H9 (cell line): ENCODE results near the gene ACTL8. TPM values are rescaled to one million over a fixed set of nuclear protein-coding genes. Genes with fewer than 3 reads are reported as not detected.
A peak's percentile ranks its signal among the peaks of the same experiment; 100 is the strongest.

ENCODE experiments used
- DNase-seq: peaks from one replicate; pipeline ENCODE4 v3.0.0-alpha.2; 2017
- H2AFZ ChIP-seq: one replicate; pipeline ENCODE4 v1.6.1; 2013; ENCODE audit warnings: mild to moderate bottlenecking, low read length, control low read depth, moderate library complexity
- H2AK5ac ChIP-seq: 2 replicates; pipeline ENCODE4 v1.6.1; 2013; ENCODE audit warnings: low read length, control low read depth, mixed read lengths; ENCODE audit not compliant: insufficient read length
- H2BK120ac ChIP-seq: one replicate; pipeline ENCODE4 v1.6.1; 2013; ENCODE audit warnings: low read depth, mild to moderate bottlenecking, low read length, control low read depth, inconsistent platforms; ENCODE audit not compliant: poor library complexity, severe bottlenecking
- H2BK12ac ChIP-seq: 2 replicates; pipeline ENCODE4 v1.6.1; 2013; ENCODE audit warnings: low read length, control low read depth, mixed read lengths, low read depth; ENCODE audit not compliant: insufficient read length
- H2BK15ac ChIP-seq: 2 replicates; pipeline ENCODE4 v1.6.1; 2013; ENCODE audit warnings: low read depth, low read length, control low read depth
- H2BK20ac ChIP-seq: one replicate; pipeline ENCODE4 v1.6.1; 2013; ENCODE audit warnings: low read depth, mild to moderate bottlenecking, low read length, control low read depth, inconsistent platforms; ENCODE audit not compliant: poor library complexity, severe bottlenecking
- H2BK5ac ChIP-seq: 2 replicates; pipeline ENCODE4 v1.6.1; 2013; ENCODE audit warnings: low read length, control low read depth, mixed read lengths; ENCODE audit not compliant: insufficient read length
- H3K14ac ChIP-seq: 2 replicates; pipeline ENCODE4 v1.6.1; 2013; ENCODE audit warnings: low read length, control low read depth; ENCODE audit not compliant: insufficient read depth
- H3K18ac ChIP-seq: 2 replicates; pipeline ENCODE4 v1.6.1; 2013; ENCODE audit warnings: low read depth, mild to moderate bottlenecking, mixed read lengths, low read length, control low read depth; ENCODE audit not compliant: insufficient read length
- H3K23ac ChIP-seq: 2 replicates; pipeline ENCODE4 v1.6.1; 2013; ENCODE audit warnings: low read length, control low read depth, mixed read lengths, low read depth; ENCODE audit not compliant: insufficient read length
- H3K23me2 ChIP-seq: 2 replicates; pipeline ENCODE4 v1.6.1; 2013; ENCODE audit warnings: low read depth, mild to moderate bottlenecking, mixed read lengths, low read length, control low read depth; ENCODE audit not compliant: insufficient read length, poor library complexity, severe bottlenecking
- H3K27ac ChIP-seq: 2 replicates; pipeline ENCODE4 v1.5.1; 2013; ENCODE audit warnings: low read length, control low read depth, mixed read lengths, low read depth; ENCODE audit not compliant: insufficient read length
- H3K27me3 ChIP-seq: 2 replicates; pipeline ENCODE4 v1.6.1; 2013; ENCODE audit warnings: low read length, control low read depth, inconsistent platforms; ENCODE audit not compliant: insufficient read depth
- H3K4ac ChIP-seq: 2 replicates; pipeline ENCODE4 v1.6.1; 2013; ENCODE audit warnings: low read depth, mild to moderate bottlenecking, control low read depth, inconsistent platforms, low read length, moderate library complexity
- H3K4me1 ChIP-seq: 2 replicates; pipeline ENCODE4 v1.6.1; 2013; ENCODE audit warnings: low read length, control low read depth, inconsistent platforms; ENCODE audit not compliant: insufficient read depth
- H3K4me2 ChIP-seq: 2 replicates; pipeline ENCODE4 v1.6.1; 2013; ENCODE audit warnings: low read length, control low read depth, mixed read lengths; ENCODE audit not compliant: insufficient read length, insufficient read depth
- H3K56ac ChIP-seq: 2 replicates; pipeline ENCODE4 v1.6.1; 2013; ENCODE audit warnings: low read depth, mild to moderate bottlenecking, mixed read lengths, low read length, control low read depth; ENCODE audit not compliant: insufficient read length
- H3K79me1 ChIP-seq: 2 replicates; pipeline ENCODE4 v1.6.1; 2013; ENCODE audit warnings: low read depth, mild to moderate bottlenecking, moderate library complexity, low read length, control low read depth, inconsistent platforms; ENCODE audit not compliant: insufficient read depth, poor library complexity, severe bottlenecking
- H3K79me2 ChIP-seq: 2 replicates; pipeline ENCODE4 v1.6.1; 2013; ENCODE audit warnings: low read length, control low read depth, inconsistent platforms; ENCODE audit not compliant: insufficient read depth
- H3K9ac ChIP-seq: 2 replicates; pipeline ENCODE4 v1.6.1; 2013; ENCODE audit warnings: low read length, control low read depth, mixed read lengths; ENCODE audit not compliant: insufficient read length; ENCODE audit errors: extremely low read depth
- H3K9me3 ChIP-seq: one replicate; pipeline ENCODE4 v1.6.1; 2013; ENCODE audit warnings: low read depth, low read length, inconsistent platforms; ENCODE audit not compliant: control insufficient read depth
- H3T11ph ChIP-seq: one replicate; pipeline ENCODE4 v1.6.1; 2013; ENCODE audit warnings: mild to moderate bottlenecking, low read length, control low read depth, inconsistent platforms
- H4K20me1 ChIP-seq: one replicate; pipeline ENCODE4 v1.6.1; 2013; ENCODE audit not compliant: control insufficient read depth, insufficient read length, insufficient read depth
- H4K5ac ChIP-seq: 2 replicates; pipeline ENCODE4 v1.6.1; 2013; ENCODE audit warnings: low read depth, mild to moderate bottlenecking, mixed read lengths, low read length, control low read depth; ENCODE audit not compliant: insufficient read length
- H4K8ac ChIP-seq: replicated peaks from 2 replicates; pipeline ENCODE4 v1.6.1; 2013; ENCODE audit warnings: low read length, control low read depth, mixed read lengths, low read depth; ENCODE audit not compliant: insufficient read length
- H4K91ac ChIP-seq: 2 replicates; pipeline ENCODE4 v1.6.1; 2013; ENCODE audit warnings: low read depth, mild to moderate bottlenecking, moderate library complexity, mixed read lengths, low read length, control low read depth; ENCODE audit not compliant: insufficient read length
- H3K27ac Mint-ChIP-seq, 3 experiments: 2 replicates in 2 of 3; 3 replicates in 1 of 3; pipeline ENCODE4 v1.8.0; 2020 to 2021; ENCODE audit warnings: mixed read lengths in 3 of 3, mild to moderate bottlenecking in 1 of 3, moderate library complexity in 1 of 3
- H3K27me3 Mint-ChIP-seq: 2 replicates; pipeline ENCODE4 v1.8.0; 2021; ENCODE audit warnings: low read depth, mild to moderate bottlenecking, moderate library complexity, mixed read lengths
- H3K36me3 Mint-ChIP-seq, 3 experiments: 2 replicates in 2 of 3; 3 replicates in 1 of 3; pipeline ENCODE4 v1.8.0; 2020 to 2021; ENCODE audit warnings: low read depth in 3 of 3, mixed read lengths in 3 of 3; ENCODE audit not compliant: insufficient read depth in 1 of 3
- H3K4me1 Mint-ChIP-seq, 2 experiments: 2 replicates each; pipeline ENCODE4 v1.8.0; 2020; ENCODE audit warnings: mixed read lengths in 2 of 2
- H3K4me3 Mint-ChIP-seq, 2 experiments: 2 replicates in 1 of 2; 3 replicates in 1 of 2; pipeline ENCODE4 v1.8.0; 2020 to 2021; ENCODE audit warnings: mild to moderate bottlenecking in 2 of 2, mixed read lengths in 2 of 2, moderate library complexity in 1 of 2
- H3K9me3 Mint-ChIP-seq, 2 experiments: 2 replicates in 1 of 2; 3 replicates in 1 of 2; pipeline ENCODE4 v1.8.0; 2020; ENCODE audit warnings: mild to moderate bottlenecking in 2 of 2, mixed read lengths in 2 of 2, moderate library complexity in 1 of 2
- CTCF ChIP-seq: fragments of 200-600 bp; sonication (generic); conservative IDR thresholded peaks from 3 replicates; pipeline ENCODE4 v1.8.0; 2021; ENCODE audit warnings: antibody characterized with exemption, mild to moderate bottlenecking
- WGBS: extraction: QIAGEN DNeasy Blood & Tissue Kit; methylation state at CpG from one replicate; pipeline ENCODE4 v1.1.7; 2013; ENCODE audit warnings: missing lambda C conversion rate, low lambda C conversion rate, mixed read lengths; ENCODE audit not compliant: insufficient read length; ENCODE audit errors: extremely low coverage; 5-methylcytosine and 5-hydroxymethylcytosine counted together
- total RNA-seq: library from RNA; stranded (reverse); gene quantifications from 2 replicates; pipeline ENCODE4 v1.2.1, GENCODE V29; 2021

ACTL8 gene
- total RNA-seq, 1 experiment from 2014 or later: not detected

GRCh38 chr1:17874710-17875109 lies 119.6 kb downstream of the ACTL8 start:
- Histone ChIP-seq H3K27ac (no peak overlapping the region), H3K4me2 (no peak overlapping the region), H2BK20ac (no peak overlapping the region), H3K79me2 (no peaks in the 10 kb centered on the region), H3K9ac (no peak overlapping the region), H3K56ac (no peak overlapping the region), H2BK15ac (no peak overlapping the region), H3K18ac (no peak overlapping the region), H3T11ph (no peak overlapping the region), H2BK12ac (no peak overlapping the region), H3K9me3 (no peaks in the 10 kb centered on the region), H4K5ac (no peak overlapping the region), H4K91ac (no peak overlapping the region), H3K4ac (no peak overlapping the region), H3K14ac (no peak overlapping the region; the same call in 1 of the 2 replicates), H3K79me1 (no peaks in the 10 kb centered on the region), H3K23me2 (no peaks in the 10 kb centered on the region), H3K27me3 (no peaks in the 10 kb centered on the region), H2BK120ac (no peak overlapping the region), H2AFZ (no peak overlapping the region), H2AK5ac (no peak overlapping the region), H3K4me1 (no peaks in the 10 kb centered on the region), H4K8ac (no peak overlapping the region), H4K20me1 (no peaks in the 10 kb centered on the region), H3K23ac (no peak overlapping the region), H2BK5ac (no peak overlapping the region)
- H3K4me3 Mint-ChIP-seq: peak overlapping the region in 1 of 2 experiments; percentile 25; a peak in 1 of 5 replicates
- no peak overlapping the region for H3K27ac Mint-ChIP-seq
- no peak for DNase-seq
- peaks cover 15 to 21% of the 10 kb centered on the region in 2 experiments for H3K4me1 Mint-ChIP-seq
- WGBS: no CpG with 5 or more reads among the region's 5 CpGs
- no peak for TF ChIP-seq CTCF
- peaks cover 21% of the 10 kb centered on the region for H3K27me3 Mint-ChIP-seq
- H3K36me3 Mint-ChIP-seq: peaks cover 0 to 4% (median 0%) of the 10 kb centered on the region in 3 experiments; a peak in 2 of 7 replicates
- peaks cover 0 to 2% of the 10 kb centered on the region in 2 experiments; a peak in 2 of 5 replicates for H3K9me3 Mint-ChIP-seq
